Adrenal gland (tissue), 5 donors: ENCODE results near the gene SRCIN1.

Source experiments
- POLR2A ChIP-seq, 2 donors: fragments of 450-650 bp; IDR thresholded peaks; one replicate each; pipeline ENCODE4 v1.6.1; 2017; ENCODE audit warnings: antibody characterized with exemption in 2 of 2, mild to moderate bottlenecking in 2 of 2, moderate library complexity in 1 of 2
- TF ChIP-seq, protein P1 (sequence below), 6 experiments: fragments of 450-650 bp in 4 of 6; fragments of 200-600 bp in 2 of 6; sonication (generic) in 1 of 6; IDR thresholded peaks; 1 replicate in 5 of 6; 2 replicates in 1 of 6; pipeline versions ENCODE4 v1.5.1 to v1.8.0; 2016 to 2021; ENCODE audit warnings: antibody characterized with exemption in 6 of 6, mild to moderate bottlenecking in 2 of 6, moderate library complexity in 1 of 6
- donor health status: DM: no; HTN: no; CAD: no.

DNA sequence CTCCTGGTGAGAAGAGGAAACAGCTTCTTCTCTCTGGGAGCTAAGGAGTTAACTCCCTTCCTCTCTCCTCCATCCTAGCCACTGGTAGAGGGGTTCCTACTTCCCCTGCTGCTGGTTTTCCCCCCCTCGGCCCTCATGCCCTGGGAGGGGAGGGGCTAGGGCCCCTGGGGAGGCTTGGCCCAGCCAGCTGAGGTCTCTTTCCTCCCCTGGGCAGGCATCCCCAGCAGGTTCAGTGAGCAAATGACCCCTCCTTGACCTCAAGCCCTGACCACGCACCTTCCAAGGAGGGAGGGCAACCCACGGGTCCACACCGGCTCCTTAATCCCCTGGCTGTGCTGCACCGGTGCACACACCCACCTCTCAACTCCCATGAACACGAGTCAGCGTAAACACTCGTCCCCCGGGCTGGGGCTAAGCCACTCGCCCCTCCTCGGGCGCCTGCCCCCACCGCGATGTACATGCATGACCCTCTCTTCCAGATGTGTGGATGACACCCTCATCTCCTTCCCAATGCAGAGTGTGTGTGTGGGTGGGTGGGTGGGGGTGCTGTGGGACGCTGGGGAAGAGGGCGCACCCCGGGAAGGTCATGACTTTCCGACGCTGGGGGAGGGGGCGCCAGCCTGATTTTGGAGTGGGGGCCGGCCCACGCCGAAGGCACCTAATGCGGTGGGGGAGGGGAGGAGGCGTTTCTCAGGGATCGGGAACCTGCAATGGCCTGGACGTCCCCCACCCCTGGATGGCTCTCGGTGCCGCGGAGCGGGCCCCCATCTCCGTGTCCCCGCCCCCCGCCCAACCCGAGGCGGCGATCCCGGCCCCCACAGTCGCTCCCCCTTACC lies 33.7 kb downstream of the SRCIN1 start:
- TF ChIP-seq, protein P1, sequence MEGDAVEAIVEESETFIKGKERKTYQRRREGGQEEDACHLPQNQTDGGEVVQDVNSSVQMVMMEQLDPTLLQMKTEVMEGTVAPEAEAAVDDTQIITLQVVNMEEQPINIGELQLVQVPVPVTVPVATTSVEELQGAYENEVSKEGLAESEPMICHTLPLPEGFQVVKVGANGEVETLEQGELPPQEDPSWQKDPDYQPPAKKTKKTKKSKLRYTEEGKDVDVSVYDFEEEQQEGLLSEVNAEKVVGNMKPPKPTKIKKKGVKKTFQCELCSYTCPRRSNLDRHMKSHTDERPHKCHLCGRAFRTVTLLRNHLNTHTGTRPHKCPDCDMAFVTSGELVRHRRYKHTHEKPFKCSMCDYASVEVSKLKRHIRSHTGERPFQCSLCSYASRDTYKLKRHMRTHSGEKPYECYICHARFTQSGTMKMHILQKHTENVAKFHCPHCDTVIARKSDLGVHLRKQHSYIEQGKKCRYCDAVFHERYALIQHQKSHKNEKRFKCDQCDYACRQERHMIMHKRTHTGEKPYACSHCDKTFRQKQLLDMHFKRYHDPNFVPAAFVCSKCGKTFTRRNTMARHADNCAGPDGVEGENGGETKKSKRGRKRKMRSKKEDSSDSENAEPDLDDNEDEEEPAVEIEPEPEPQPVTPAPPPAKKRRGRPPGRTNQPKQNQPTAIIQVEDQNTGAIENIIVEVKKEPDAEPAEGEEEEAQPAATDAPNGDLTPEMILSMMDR (IDR thresholded peaks at IDR 0.05), result no peak
- no peak for TF ChIP-seq POLR2A (IDR thresholded peaks at IDR 0.05)
